IgD-negative memory B cell (primary cell): ENCODE measurements around the gene ADNP2. TPM values are rescaled to one million over a fixed set of nuclear protein-coding genes. Genes with fewer than 3 reads are reported as not detected.

Source experiments
- H3K27ac Mint-ChIP-seq, 3 donors: one replicate each; pipeline ENCODE4 v1.8.0; 2020 to 2022; ENCODE audit warnings: mild to moderate bottlenecking in 3 of 3, mixed read lengths in 3 of 3, moderate library complexity in 1 of 3
- H3K27me3 Mint-ChIP-seq: one replicate; pipeline ENCODE4 v1.8.0; 2021; ENCODE audit warnings: mixed read lengths
- H3K36me3 Mint-ChIP-seq: one replicate; pipeline ENCODE4 v1.8.0; 2020; ENCODE audit warnings: mild to moderate bottlenecking, mixed read lengths
- H3K4me1 Mint-ChIP-seq, 3 donors: one replicate each; pipeline ENCODE4 v1.8.0; 2020 to 2022; ENCODE audit warnings: mixed read lengths in 3 of 3, mild to moderate bottlenecking in 1 of 3
- H3K4me3 Mint-ChIP-seq, 4 donors: one replicate each; pipeline ENCODE4 v1.8.0; 2020 to 2022; ENCODE audit warnings: mild to moderate bottlenecking in 4 of 4, mixed read lengths in 4 of 4, moderate library complexity in 3 of 4
- H3K9me3 Mint-ChIP-seq, 3 donors: one replicate each; pipeline ENCODE4 v1.8.0; 2020 to 2021; ENCODE audit warnings: mixed read lengths in 3 of 3, mild to moderate bottlenecking in 1 of 3
- polyA plus RNA-seq: library from polyadenylated mRNA; unstranded; fragments of 300-500 nt; fragmentation: Illumina TruSeq; gene quantifications from one replicate; pipeline ENCODE4 v1.2.3, GENCODE V29; 2021

Gene ADNP2, protein sequence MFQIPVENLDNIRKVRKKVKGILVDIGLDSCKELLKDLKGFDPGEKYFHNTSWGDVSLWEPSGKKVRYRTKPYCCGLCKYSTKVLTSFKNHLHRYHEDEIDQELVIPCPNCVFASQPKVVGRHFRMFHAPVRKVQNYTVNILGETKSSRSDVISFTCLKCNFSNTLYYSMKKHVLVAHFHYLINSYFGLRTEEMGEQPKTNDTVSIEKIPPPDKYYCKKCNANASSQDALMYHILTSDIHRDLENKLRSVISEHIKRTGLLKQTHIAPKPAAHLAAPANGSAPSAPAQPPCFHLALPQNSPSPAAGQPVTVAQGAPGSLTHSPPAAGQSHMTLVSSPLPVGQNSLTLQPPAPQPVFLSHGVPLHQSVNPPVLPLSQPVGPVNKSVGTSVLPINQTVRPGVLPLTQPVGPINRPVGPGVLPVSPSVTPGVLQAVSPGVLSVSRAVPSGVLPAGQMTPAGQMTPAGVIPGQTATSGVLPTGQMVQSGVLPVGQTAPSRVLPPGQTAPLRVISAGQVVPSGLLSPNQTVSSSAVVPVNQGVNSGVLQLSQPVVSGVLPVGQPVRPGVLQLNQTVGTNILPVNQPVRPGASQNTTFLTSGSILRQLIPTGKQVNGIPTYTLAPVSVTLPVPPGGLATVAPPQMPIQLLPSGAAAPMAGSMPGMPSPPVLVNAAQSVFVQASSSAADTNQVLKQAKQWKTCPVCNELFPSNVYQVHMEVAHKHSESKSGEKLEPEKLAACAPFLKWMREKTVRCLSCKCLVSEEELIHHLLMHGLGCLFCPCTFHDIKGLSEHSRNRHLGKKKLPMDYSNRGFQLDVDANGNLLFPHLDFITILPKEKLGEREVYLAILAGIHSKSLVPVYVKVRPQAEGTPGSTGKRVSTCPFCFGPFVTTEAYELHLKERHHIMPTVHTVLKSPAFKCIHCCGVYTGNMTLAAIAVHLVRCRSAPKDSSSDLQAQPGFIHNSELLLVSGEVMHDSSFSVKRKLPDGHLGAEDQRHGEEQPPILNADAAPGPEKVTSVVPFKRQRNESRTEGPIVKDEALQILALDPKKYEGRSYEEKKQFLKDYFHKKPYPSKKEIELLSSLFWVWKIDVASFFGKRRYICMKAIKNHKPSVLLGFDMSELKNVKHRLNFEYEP
- 4.6 TPM for polyA plus RNA-seq

DNA sequence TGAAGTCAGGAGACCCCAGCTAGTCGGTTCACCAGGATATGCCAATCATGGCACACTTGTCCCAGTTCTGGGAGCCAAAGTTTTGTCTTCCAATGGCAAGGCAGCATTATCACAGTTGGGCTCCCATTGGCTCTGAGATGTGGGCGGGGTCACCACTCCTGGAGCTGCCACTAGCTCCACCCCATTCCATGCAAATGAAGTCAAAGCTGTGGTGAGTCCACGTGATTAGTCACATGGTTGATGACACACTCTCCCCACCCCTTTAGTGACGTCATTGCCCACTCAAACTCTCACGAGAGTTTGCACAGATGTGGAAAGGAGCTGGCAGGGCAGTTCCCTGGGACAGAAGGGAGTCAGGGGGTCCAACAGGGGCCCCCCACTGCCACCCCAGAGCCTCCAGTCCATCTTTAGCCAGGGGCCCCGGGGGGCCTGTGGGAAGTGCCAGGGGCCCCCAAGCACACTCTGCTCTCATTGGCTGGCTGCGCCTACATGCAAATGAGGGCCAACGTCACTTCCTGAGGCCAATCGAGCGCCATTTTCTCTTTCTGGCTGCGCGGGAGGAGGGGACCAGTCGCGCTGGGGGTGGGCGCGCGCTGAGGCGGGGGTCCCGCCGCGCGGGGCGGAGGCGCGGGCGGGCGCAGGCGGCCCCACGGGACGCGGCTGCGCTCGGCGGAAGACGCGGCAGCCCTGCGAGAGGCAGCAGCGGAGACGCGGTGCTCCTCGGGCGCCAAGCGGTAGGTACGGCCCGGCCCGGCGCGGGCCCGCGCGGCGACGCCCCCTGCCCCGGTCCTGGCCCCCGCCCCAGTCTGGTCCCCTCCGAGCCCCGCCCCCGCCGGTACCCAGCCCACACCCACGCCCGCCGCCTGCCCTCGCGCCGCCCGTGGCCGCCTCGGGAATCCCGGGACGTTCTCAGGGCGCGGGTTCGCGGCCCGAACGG, at the start of gene ADNP2:
Gene ADNP2 (plus strand): TSS at position 524 of the 937 bp plus-strand sequence. CDS start 8,281 bp downstream, outside the sequence.
- no peaks in the 10 kb centered on the region for H3K9me3 Mint-ChIP-seq
- H3K27ac Mint-ChIP-seq: peak within 1 kb of the TSS; percentile 94 to 95 (median 95)
- no peaks in the 10 kb centered on the region for H3K36me3 Mint-ChIP-seq
- peak within 1 kb of the TSS; percentile 84 to 94 (median 89) for H3K4me3 Mint-ChIP-seq
- H3K27me3 Mint-ChIP-seq: peaks cover 2% of the 10 kb centered on the region
- H3K4me1 Mint-ChIP-seq: peaks cover 39 to 46% (median 45%) of the 10 kb centered on the region in 3 donors

DNA sequence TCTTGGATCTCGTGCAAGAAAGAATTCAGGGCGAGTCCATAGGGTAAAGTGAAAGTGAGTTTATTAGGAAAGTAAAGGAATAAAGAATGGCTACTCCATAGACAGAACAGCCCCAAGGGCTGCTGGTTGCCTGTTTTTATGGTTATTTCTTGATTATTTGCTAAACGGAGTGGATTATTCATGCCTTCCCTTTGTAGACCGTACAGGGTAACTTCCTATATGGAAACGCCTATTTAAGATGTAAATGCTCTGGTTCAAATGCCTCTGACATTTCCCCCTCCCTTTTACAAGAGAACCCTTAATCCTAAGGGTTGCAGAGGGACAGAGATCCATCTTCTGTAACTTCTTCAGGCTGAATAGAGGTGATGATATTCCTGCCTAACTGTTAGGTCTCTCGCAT, 49.1 kb upstream of the ADNP2 start:
- H3K4me3 Mint-ChIP-seq: no peak overlapping the region
- no peaks in the 10 kb centered on the region for H3K4me1 Mint-ChIP-seq
- H3K36me3 Mint-ChIP-seq: no peaks in the 10 kb centered on the region
- H3K9me3 Mint-ChIP-seq: peaks cover 3 to 47% (median 18%) of the 10 kb centered on the region in 3 donors
- H3K27ac Mint-ChIP-seq: peak overlapping the region in 1 of 3 donors; percentile 39
- no peaks in the 10 kb centered on the region for H3K27me3 Mint-ChIP-seq

- Mint-ChIP-seq H3K36me3 (no peaks in the 10 kb centered on the region), H3K4me1 (no peaks in the 10 kb centered on the region), H3K27me3 (no peaks in the 10 kb centered on the region), H3K9me3 (peaks cover 1 to 15% (median 1%) of the 10 kb centered on the region in 3 donors), H3K27ac (no peak overlapping the region), H3K4me3 (no peak overlapping the region)
Observed at GRCh38 chr18:80065705-80066104, 43.4 kb upstream of the ADNP2 start.

GRCh38 chr18:80067321-80067720, 41.7 kb upstream of the ADNP2 start:
- peaks cover 0 to 10% (median 1%) of the 10 kb centered on the region in 3 donors for H3K9me3 Mint-ChIP-seq
- H3K36me3 Mint-ChIP-seq: no peaks in the 10 kb centered on the region
- H3K27me3 Mint-ChIP-seq: no peaks in the 10 kb centered on the region
- H3K27ac Mint-ChIP-seq: no peak overlapping the region
- H3K4me1 Mint-ChIP-seq: no peaks in the 10 kb centered on the region
- H3K4me3 Mint-ChIP-seq: no peak overlapping the region

DNA sequence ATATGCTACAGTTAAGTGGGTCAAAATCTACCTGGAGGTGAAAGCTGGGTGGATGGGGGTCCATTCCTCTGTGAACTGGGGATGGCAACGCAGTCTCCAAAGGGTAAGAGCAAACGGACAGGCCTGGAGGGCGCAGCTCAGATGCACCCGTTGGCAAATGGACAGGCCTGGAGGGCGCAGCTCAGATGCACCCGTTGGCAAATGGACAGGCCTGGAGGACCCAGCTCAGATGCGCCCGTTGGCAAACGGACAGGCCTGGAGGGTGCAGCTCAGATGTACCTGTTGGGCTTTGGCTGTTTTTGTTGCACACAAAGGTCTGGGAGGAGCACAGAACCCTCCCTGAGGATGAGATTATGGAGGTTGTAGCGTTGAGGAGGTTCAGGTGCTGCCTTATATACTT, 41.2 kb upstream of the ADNP2 start:
- no peak overlapping the region for H3K4me3 Mint-ChIP-seq
- H3K27ac Mint-ChIP-seq: no peak overlapping the region
- no peaks in the 10 kb centered on the region for H3K27me3 Mint-ChIP-seq
- no peaks in the 10 kb centered on the region for H3K4me1 Mint-ChIP-seq
- H3K36me3 Mint-ChIP-seq: no peaks in the 10 kb centered on the region
- peaks cover 0 to 5% (median 1%) of the 10 kb centered on the region in 3 donors for H3K9me3 Mint-ChIP-seq

DNA sequence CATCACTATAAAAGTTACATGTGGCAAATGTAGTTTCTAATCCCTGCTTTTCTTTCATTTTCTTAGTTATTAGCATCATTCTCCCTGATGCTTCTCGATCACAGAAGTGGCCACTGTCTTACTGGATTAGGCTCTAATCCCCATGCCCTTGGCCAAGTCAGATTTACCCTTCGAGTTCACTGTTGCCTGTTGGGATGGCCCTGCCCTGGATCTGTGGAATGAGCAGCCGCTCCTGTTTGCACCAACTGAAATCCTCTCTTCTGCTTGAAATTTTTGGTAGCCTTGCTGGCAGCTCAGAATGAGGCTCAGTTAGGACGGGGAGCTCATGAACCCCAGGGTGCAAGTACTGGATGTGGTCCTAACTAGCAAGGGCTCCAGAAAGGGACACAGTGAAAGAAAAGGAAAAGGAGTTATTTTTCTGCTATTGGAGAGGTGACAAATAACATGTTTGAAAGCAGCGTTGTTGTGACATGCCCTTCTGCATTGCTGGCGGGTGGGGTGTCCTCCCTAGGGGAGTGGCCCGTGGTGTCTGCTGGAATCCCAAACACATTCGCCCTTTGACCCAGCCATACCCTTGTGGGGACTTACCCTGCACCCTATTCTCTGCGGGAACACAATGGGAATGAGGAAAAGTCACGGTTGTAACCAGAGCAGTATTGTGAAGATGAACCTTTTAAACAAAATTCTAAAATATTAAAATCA, 40.3 kb upstream of the ADNP2 start:
- no peaks in the 10 kb centered on the region for H3K36me3 Mint-ChIP-seq
- H3K9me3 Mint-ChIP-seq: peaks cover 0 to 1% (median under 1%) of the 10 kb centered on the region in 3 donors
- no peak overlapping the region for H3K27ac Mint-ChIP-seq
- H3K4me1 Mint-ChIP-seq: no peaks in the 10 kb centered on the region
- no peak overlapping the region for H3K4me3 Mint-ChIP-seq
- H3K27me3 Mint-ChIP-seq: no peaks in the 10 kb centered on the region

GRCh38 chr18:80070825-80071224, 38.2 kb upstream of the ADNP2 start:
- no peak overlapping the region for H3K4me3 Mint-ChIP-seq
- H3K27ac Mint-ChIP-seq: no peak overlapping the region
- H3K36me3 Mint-ChIP-seq: no peaks in the 10 kb centered on the region
- peaks cover 0 to 1% (median 0%) of the 10 kb centered on the region in 3 donors for H3K9me3 Mint-ChIP-seq
- no peaks in the 10 kb centered on the region for H3K27me3 Mint-ChIP-seq
- H3K4me1 Mint-ChIP-seq: no peaks in the 10 kb centered on the region

GRCh38 chr18:80074183-80074582, 34.9 kb upstream of the ADNP2 start:
- Mint-ChIP-seq H3K9me3 (no peaks in the 10 kb centered on the region), H3K36me3 (no peaks in the 10 kb centered on the region), H3K4me1 (no peaks in the 10 kb centered on the region), H3K27me3 (no peaks in the 10 kb centered on the region), H3K4me3 (no peak overlapping the region), H3K27ac (no peak overlapping the region)

GRCh38 chr18:80074697-80075096, 34.4 kb upstream of the ADNP2 start:
- Mint-ChIP-seq H3K27me3 (no peaks in the 10 kb centered on the region), H3K4me1 (no peaks in the 10 kb centered on the region), H3K9me3 (no peaks in the 10 kb centered on the region), H3K36me3 (no peaks in the 10 kb centered on the region), H3K4me3 (no peak overlapping the region), H3K27ac (no peak overlapping the region)

DNA sequence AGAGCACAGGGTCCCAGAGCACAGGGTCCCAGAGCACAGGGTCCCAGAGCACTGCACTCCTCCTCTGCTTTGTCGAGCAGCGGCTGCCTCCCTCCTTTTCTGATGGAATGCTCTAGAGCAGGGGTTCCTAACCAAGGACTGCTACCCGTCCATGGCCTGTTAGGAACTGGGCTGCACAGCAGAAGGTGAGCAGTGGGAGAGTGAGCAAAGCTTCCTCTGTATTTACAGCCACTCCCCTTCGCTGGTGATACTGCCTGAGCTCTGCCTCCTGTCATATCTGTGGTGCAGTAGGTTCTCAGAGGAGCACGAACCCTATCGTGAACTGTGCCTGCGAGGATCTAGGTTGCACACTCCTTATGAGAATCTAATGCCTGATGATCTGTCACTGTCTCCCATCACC, 33.1 kb upstream of the ADNP2 start:
- H3K27ac Mint-ChIP-seq: no peak overlapping the region
- no peaks in the 10 kb centered on the region for H3K4me1 Mint-ChIP-seq
- no peaks in the 10 kb centered on the region for H3K9me3 Mint-ChIP-seq
- no peaks in the 10 kb centered on the region for H3K36me3 Mint-ChIP-seq
- no peak overlapping the region for H3K4me3 Mint-ChIP-seq
- H3K27me3 Mint-ChIP-seq: no peaks in the 10 kb centered on the region

DNA sequence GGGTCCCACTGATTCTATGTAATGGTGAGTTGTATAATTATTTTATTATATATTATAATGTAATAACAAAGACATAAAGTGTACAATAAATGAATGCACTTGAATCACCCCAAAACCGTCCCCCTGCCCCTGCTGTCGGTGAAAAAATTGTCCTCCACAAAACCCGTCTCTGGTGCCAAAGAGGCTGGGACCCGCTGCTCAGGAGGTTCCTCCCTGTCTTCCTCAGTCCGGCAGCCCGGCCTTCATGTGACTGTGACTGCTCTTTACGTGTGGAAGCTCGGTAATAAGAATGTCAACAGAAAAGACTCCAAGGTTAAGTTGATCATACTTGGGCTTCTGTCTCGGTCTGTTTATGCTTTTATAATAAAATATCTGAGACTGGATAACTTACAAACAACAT, 32.7 kb upstream of the ADNP2 start:
- no peaks in the 10 kb centered on the region for H3K9me3 Mint-ChIP-seq
- no peaks in the 10 kb centered on the region for H3K4me1 Mint-ChIP-seq
- no peak overlapping the region for H3K4me3 Mint-ChIP-seq
- no peaks in the 10 kb centered on the region for H3K36me3 Mint-ChIP-seq
- H3K27me3 Mint-ChIP-seq: no peaks in the 10 kb centered on the region
- H3K27ac Mint-ChIP-seq: no peak overlapping the region

DNA sequence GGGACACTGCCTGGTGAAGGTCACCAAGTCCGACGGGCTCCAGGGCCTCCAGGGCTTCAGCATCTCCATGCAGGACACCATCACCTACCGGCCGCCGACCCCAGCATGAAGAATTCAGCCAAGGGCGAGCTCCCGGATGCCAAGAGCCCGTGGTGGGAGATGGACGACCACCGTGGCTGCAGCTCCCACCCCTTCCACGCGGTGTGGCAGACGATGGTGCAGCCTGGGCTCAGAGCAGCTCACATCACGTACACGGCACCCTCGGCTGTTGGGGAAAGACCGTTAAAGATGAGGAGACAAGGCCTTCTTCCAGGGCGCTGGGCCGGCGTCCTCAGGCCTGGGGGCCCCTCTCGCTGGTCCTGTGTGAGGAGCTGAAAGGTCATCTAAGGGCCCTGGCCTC, 31.2 kb upstream of the ADNP2 start:
- Mint-ChIP-seq H3K9me3 (no peaks in the 10 kb centered on the region), H3K27me3 (peaks cover 4% of the 10 kb centered on the region), H3K27ac (no peak overlapping the region), H3K4me3 (no peak overlapping the region), H3K36me3 (no peaks in the 10 kb centered on the region), H3K4me1 (no peaks in the 10 kb centered on the region)

DNA sequence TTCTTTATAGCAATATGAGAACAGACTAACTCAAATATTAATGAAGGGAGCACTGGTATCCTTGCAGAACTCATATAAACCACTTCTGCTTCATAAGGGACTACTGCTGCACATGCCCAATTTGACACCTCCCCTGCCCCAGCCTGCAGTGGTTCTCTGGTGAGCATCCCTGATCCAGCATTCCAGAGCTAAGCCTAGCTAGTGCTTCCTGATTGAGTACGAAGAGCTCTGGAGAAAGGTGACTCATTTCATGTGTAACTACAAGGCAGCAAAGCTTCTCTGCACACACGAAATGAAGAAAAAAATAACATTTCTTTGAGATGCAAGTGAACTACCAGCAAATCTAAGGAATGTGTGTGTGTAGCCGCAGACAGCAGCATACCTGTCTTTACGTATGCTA, 22.8 kb upstream of the ADNP2 start:
- H3K9me3 Mint-ChIP-seq: peaks cover 4 to 26% (median 24%) of the 10 kb centered on the region in 3 donors
- no peaks in the 10 kb centered on the region for H3K4me1 Mint-ChIP-seq
- peaks cover 2% of the 10 kb centered on the region for H3K36me3 Mint-ChIP-seq
- peaks cover 4% of the 10 kb centered on the region for H3K27me3 Mint-ChIP-seq
- no peak overlapping the region for H3K4me3 Mint-ChIP-seq
- H3K27ac Mint-ChIP-seq: no peak overlapping the region

GRCh38 chr18:80088036-80088435, 21.0 kb upstream of the ADNP2 start:
- H3K4me1 Mint-ChIP-seq: no peaks in the 10 kb centered on the region
- H3K4me3 Mint-ChIP-seq: no peak overlapping the region
- no peaks in the 10 kb centered on the region for H3K27me3 Mint-ChIP-seq
- peaks cover 2% of the 10 kb centered on the region for H3K36me3 Mint-ChIP-seq
- no peak overlapping the region for H3K27ac Mint-ChIP-seq
- H3K9me3 Mint-ChIP-seq: peaks cover 4 to 28% (median 28%) of the 10 kb centered on the region in 3 donors
